GM23338 (cell line): ENCODE measurements around the gene IRF2. TPM values are rescaled to one million over a fixed set of nuclear protein-coding genes. Genes with fewer than 3 reads are reported as not detected.

ENCODE experiments used
- ATAC-seq: fragments of 200-7000 bp; cut with Tn5 transposase; 3 replicates; pipeline ENCODE4 v1.9.1; 2020
- DNase-seq: peaks from one replicate; pipeline ENCODE4 v3.0.0-alpha.2; 2015; ENCODE audit warnings: low spot score
- H2AFZ ChIP-seq: fragments of 200-600 bp; sonication (generic); 2 replicates; pipeline ENCODE4 v1.8.0; 2016; ENCODE audit warnings: antibody characterized with exemption, mild to moderate bottlenecking, moderate library complexity
- H3F3A ChIP-seq: fragments of 200-600 bp; sonication (generic); replicated peaks from 2 replicates; pipeline ENCODE4 v1.8.0; 2017; ENCODE audit warnings: antibody characterized with exemption, mixed run types, low read depth
- H3K27ac ChIP-seq: fragments of 200-600 bp; sonication (generic); 2 replicates; pipeline ENCODE4 v1.6.1; 2016; ENCODE audit warnings: low read depth
- H3K27me3 ChIP-seq: fragments of 200-600 bp; sonication (generic); 2 replicates; pipeline ENCODE4 v1.8.0; 2016; ENCODE audit warnings: mild to moderate bottlenecking, mixed run types, moderate library complexity; ENCODE audit not compliant: insufficient read depth
- H3K36me3 ChIP-seq: fragments of 200-600 bp; sonication (generic); 2 replicates; pipeline ENCODE4 v1.8.0; 2016; ENCODE audit warnings: mild to moderate bottlenecking; ENCODE audit not compliant: insufficient read depth
- H3K4me1 ChIP-seq: fragments of 200-600 bp; sonication (generic); 2 replicates; pipeline ENCODE4 v1.8.0; 2016; ENCODE audit warnings: mild to moderate bottlenecking, moderate library complexity; ENCODE audit not compliant: insufficient read depth
- H3K4me2 ChIP-seq: fragments of 200-600 bp; sonication (generic); 2 replicates; pipeline ENCODE4 v1.7.1; 2017; ENCODE audit warnings: mixed run types
- H3K4me3 ChIP-seq: fragments of 200-600 bp; sonication (generic); 2 replicates; pipeline ENCODE4 v1.6.1; 2016; ENCODE audit warnings: mixed run types
- H3K79me2 ChIP-seq: fragments of 200-600 bp; sonication (generic); replicated peaks from 2 replicates; pipeline ENCODE4 v1.8.0; 2017; ENCODE audit warnings: mild to moderate bottlenecking; ENCODE audit not compliant: insufficient read depth
- H3K9me2 ChIP-seq: fragments of 200-600 bp; sonication (generic); 2 replicates; pipeline ENCODE4 v1.8.0; 2017; ENCODE audit not compliant: insufficient read depth
- H4K20me1 ChIP-seq: fragments of 200-600 bp; sonication (generic); replicated peaks from 2 replicates; pipeline ENCODE4 v1.8.0; 2017; ENCODE audit warnings: mild to moderate bottlenecking; ENCODE audit not compliant: insufficient read depth
- H3K27ac Mint-ChIP-seq: 2 replicates; pipeline ENCODE4 v1.8.0; 2020; ENCODE audit warnings: inconsistent platforms, mild to moderate bottlenecking, moderate library complexity, mixed read lengths
- H3K27me3 Mint-ChIP-seq: 3 replicates; pipeline ENCODE4 v1.8.0; 2022; ENCODE audit warnings: low read depth, mild to moderate bottlenecking, moderate library complexity, mixed read lengths, inconsistent platforms; ENCODE audit not compliant: insufficient read depth, poor library complexity
- H3K36me3 Mint-ChIP-seq: 3 replicates; pipeline ENCODE4 v1.8.0; 2021; ENCODE audit warnings: low read depth, mild to moderate bottlenecking, inconsistent platforms, moderate library complexity, mixed read lengths
- H3K4me1 Mint-ChIP-seq: 3 replicates; pipeline ENCODE4 v1.8.0; 2020; ENCODE audit warnings: mild to moderate bottlenecking, inconsistent platforms, mixed read lengths
- H3K4me3 Mint-ChIP-seq: 3 replicates; pipeline ENCODE4 v1.8.0; 2021; ENCODE audit warnings: moderate library complexity, mild to moderate bottlenecking, inconsistent platforms, mixed read lengths
- H3K9me3 Mint-ChIP-seq: 3 replicates; pipeline ENCODE4 v1.8.0; 2020; ENCODE audit warnings: moderate library complexity, mild to moderate bottlenecking, inconsistent platforms, mixed read lengths
- CREB1 ChIP-seq: fragments of 250-450 bp; sonication (Bioruptor Pico); IDR thresholded peaks from 2 replicates; pipeline ENCODE4 v1.5.0; 2020; ENCODE audit warnings: low read depth, mild to moderate bottlenecking, moderate library complexity
- EZH2 ChIP-seq: fragments of 200-600 bp; sonication (generic); IDR thresholded peaks from one replicate; pipeline ENCODE4 v1.8.0; 2017; ENCODE audit warnings: antibody characterized with exemption, mild to moderate bottlenecking, low read depth; ENCODE audit not compliant: unreplicated experiment
- EZH2phosphoT487 ChIP-seq: fragments of 200-600 bp; sonication (generic); IDR thresholded peaks from one replicate; pipeline ENCODE4 v1.8.1; 2018; ENCODE audit warnings: antibody characterized with exemption; ENCODE audit not compliant: unreplicated experiment
- JUNB ChIP-seq: IDR thresholded peaks from one replicate; pipeline ENCODE4 v1.6.1; 2016; ENCODE audit warnings: antibody characterized with exemption; ENCODE audit not compliant: unreplicated experiment
- NANOG ChIP-seq: IDR thresholded peaks from 2 replicates; pipeline ENCODE4 v1.6.1; 2016; ENCODE audit warnings: antibody characterized with exemption, borderline replicate concordance
- POLR2AphosphoS5 ChIP-seq: IDR thresholded peaks from 2 replicates; pipeline ENCODE4 v1.6.1; 2016; ENCODE audit warnings: antibody characterized with exemption, low read depth
- STAT1 ChIP-seq: IDR thresholded peaks from one replicate; pipeline ENCODE4 v1.6.1; 2016; ENCODE audit warnings: antibody characterized with exemption; ENCODE audit not compliant: unreplicated experiment
- ZNF114 ChIP-seq: fragments of 250-450 bp; sonication (Bioruptor Pico); IDR thresholded peaks from 2 replicates; pipeline ENCODE4 v1.5.0; 2020; ENCODE audit warnings: mild to moderate bottlenecking, moderate library complexity
- ZNF331 ChIP-seq: fragments of 250-450 bp; sonication (Bioruptor Pico); IDR thresholded peaks from 2 replicates; pipeline ENCODE4 v1.5.0; 2020; ENCODE audit warnings: low read depth, mild to moderate bottlenecking, moderate library complexity
- ZNF462 ChIP-seq: fragments of 250-450 bp; sonication (Bioruptor Pico); IDR thresholded peaks from 2 replicates; pipeline ENCODE4 v1.5.0; 2020; ENCODE audit warnings: mild to moderate bottlenecking, moderate library complexity
- polyA plus RNA-seq: library from polyadenylated mRNA; unstranded; fragments of >200 nt; fragmentation: Nextera tagmentation; extraction: Ambion mirVana; gene quantifications from 2 replicates; pipeline ENCODE4 v1.2.1, GENCODE V29; 2016
- total RNA-seq: library from RNA; depleted of rRNA; stranded (reverse); fragments of >200 nt; shearing (Covaris generic); gene quantifications from 2 replicates; pipeline ENCODE4 v1.2.3, GENCODE V29; 2014
- TF ChIP-seq, protein P1 (sequence below): IDR thresholded peaks from 2 replicates; pipeline ENCODE4 v1.6.1; 2016; ENCODE audit warnings: antibody characterized with exemption
- TF ChIP-seq, protein P2 (sequence below): IDR thresholded peaks from one replicate; pipeline ENCODE4 v1.6.1; 2018; ENCODE audit warnings: antibody characterized with exemption; ENCODE audit not compliant: unreplicated experiment
- TF ChIP-seq, protein P3 (sequence below), 2 experiments: fragments of 200-600 bp in 1 of 2; sonication (generic) in 1 of 2; conservative IDR thresholded peaks; 2 replicates each; pipeline versions ENCODE4 v1.5.1 to v1.6.1; 2016 to 2017; ENCODE audit warnings: antibody characterized with exemption in 2 of 2, low read depth in 2 of 2, mild to moderate bottlenecking in 2 of 2, moderate library complexity in 1 of 2

Gene IRF2
- total and polyA plus RNA-seq, 2 experiments from 2014 or later, result 14.7 to 15.0 TPM

- DNase-seq, result peak; percentile 59
- H3K4me1 ChIP-seq, result peaks cover 35% of the 10 kb centered on the region
- no peak overlapping the region for H2AFZ ChIP-seq
- no peaks in the 10 kb centered on the region for H3F3A ChIP-seq
- H3K36me3 Mint-ChIP-seq, result no peaks in the 10 kb centered on the region
- peaks cover 85% of the 10 kb centered on the region for H3K79me2 ChIP-seq
- H3K4me1 Mint-ChIP-seq, result peaks cover 58% of the 10 kb centered on the region
- H3K4me3 ChIP-seq, result no peak overlapping the region
- peak overlapping the region; percentile 28; the same call in 1 of the 2 replicates for H3K4me2 ChIP-seq
- no peaks in the 10 kb centered on the region for H3K36me3 ChIP-seq
- peak; percentile 79 for ATAC-seq
- H3K9me2 ChIP-seq, result no peaks in the 10 kb centered on the region
- H3K27me3 Mint-ChIP-seq, result peaks cover 2% of the 10 kb centered on the region
- H3K9me3 Mint-ChIP-seq, result no peaks in the 10 kb centered on the region
- no peaks in the 10 kb centered on the region for H3K27me3 ChIP-seq
- peak overlapping the region; percentile 89 for H3K27ac Mint-ChIP-seq
- TF ChIP-seq POLR2AphosphoS5 (no peak), STAT1 (no peak), ZNF331 (CRISPR knock-in tag) (no peak), JUNB (no peak), ZNF462 (CRISPR knock-in tag) (no peak), ZNF114 (CRISPR knock-in tag) (no peak), NANOG (no peak), CREB1 (no peak), EZH2phosphoT487 (no peak), EZH2 (no peak)
- TF ChIP-seq, protein P1, sequence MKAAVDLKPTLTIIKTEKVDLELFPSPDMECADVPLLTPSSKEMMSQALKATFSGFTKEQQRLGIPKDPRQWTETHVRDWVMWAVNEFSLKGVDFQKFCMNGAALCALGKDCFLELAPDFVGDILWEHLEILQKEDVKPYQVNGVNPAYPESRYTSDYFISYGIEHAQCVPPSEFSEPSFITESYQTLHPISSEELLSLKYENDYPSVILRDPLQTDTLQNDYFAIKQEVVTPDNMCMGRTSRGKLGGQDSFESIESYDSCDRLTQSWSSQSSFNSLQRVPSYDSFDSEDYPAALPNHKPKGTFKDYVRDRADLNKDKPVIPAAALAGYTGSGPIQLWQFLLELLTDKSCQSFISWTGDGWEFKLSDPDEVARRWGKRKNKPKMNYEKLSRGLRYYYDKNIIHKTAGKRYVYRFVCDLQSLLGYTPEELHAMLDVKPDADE, result no peak
- TF ChIP-seq, protein P2, sequence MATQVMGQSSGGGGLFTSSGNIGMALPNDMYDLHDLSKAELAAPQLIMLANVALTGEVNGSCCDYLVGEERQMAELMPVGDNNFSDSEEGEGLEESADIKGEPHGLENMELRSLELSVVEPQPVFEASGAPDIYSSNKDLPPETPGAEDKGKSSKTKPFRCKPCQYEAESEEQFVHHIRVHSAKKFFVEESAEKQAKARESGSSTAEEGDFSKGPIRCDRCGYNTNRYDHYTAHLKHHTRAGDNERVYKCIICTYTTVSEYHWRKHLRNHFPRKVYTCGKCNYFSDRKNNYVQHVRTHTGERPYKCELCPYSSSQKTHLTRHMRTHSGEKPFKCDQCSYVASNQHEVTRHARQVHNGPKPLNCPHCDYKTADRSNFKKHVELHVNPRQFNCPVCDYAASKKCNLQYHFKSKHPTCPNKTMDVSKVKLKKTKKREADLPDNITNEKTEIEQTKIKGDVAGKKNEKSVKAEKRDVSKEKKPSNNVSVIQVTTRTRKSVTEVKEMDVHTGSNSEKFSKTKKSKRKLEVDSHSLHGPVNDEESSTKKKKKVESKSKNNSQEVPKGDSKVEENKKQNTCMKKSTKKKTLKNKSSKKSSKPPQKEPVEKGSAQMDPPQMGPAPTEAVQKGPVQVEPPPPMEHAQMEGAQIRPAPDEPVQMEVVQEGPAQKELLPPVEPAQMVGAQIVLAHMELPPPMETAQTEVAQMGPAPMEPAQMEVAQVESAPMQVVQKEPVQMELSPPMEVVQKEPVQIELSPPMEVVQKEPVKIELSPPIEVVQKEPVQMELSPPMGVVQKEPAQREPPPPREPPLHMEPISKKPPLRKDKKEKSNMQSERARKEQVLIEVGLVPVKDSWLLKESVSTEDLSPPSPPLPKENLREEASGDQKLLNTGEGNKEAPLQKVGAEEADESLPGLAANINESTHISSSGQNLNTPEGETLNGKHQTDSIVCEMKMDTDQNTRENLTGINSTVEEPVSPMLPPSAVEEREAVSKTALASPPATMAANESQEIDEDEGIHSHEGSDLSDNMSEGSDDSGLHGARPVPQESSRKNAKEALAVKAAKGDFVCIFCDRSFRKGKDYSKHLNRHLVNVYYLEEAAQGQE, result no peak
- TF ChIP-seq, protein P3, sequence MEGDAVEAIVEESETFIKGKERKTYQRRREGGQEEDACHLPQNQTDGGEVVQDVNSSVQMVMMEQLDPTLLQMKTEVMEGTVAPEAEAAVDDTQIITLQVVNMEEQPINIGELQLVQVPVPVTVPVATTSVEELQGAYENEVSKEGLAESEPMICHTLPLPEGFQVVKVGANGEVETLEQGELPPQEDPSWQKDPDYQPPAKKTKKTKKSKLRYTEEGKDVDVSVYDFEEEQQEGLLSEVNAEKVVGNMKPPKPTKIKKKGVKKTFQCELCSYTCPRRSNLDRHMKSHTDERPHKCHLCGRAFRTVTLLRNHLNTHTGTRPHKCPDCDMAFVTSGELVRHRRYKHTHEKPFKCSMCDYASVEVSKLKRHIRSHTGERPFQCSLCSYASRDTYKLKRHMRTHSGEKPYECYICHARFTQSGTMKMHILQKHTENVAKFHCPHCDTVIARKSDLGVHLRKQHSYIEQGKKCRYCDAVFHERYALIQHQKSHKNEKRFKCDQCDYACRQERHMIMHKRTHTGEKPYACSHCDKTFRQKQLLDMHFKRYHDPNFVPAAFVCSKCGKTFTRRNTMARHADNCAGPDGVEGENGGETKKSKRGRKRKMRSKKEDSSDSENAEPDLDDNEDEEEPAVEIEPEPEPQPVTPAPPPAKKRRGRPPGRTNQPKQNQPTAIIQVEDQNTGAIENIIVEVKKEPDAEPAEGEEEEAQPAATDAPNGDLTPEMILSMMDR (conservative IDR thresholded peaks at IDR 0.05; ENCODE audit: low read depth in 2 of 2), result no peak
- H3K4me3 Mint-ChIP-seq, result peak overlapping the region; percentile 36; the same call in 1 of the 3 replicates
- H3K27ac ChIP-seq, result peak overlapping the region; percentile 52
- no peaks in the 10 kb centered on the region; the same call in 1 of the 2 replicates for H4K20me1 ChIP-seq
These were observed 12.5 kb downstream of the IRF2 start for GRCh38 chr4:184461711-184462441.
